ENCODE data around the gene GPR83.

GPR83 gene

GRCh38 chr11:94343495-94343894 lies 57.7 kb downstream of the GPR83 start:
- no peak for ATAC-seq
- TF ChIP-seq OSR1 (CRISPR knock-in tag; IDR thresholded peaks at IDR 0.05) (no peak), ZFP3 (CRISPR knock-in tag; IDR thresholded peaks at IDR 0.05) (no peak), GLIS3 (CRISPR knock-in tag; IDR thresholded peaks at IDR 0.05) (no peak)

GRCh38 chr11:94342250-94342649 lies 59.0 kb downstream of the GPR83 start:
- ATAC-seq = no peak
- TF ChIP-seq ZNF565 (CRISPR knock-in tag; conservative IDR thresholded peaks at IDR 0.05; ENCODE audit: low read depth) (no peak), OSR1 (CRISPR knock-in tag; IDR thresholded peaks at IDR 0.05) (no peak), CSDC2 (CRISPR knock-in tag; IDR thresholded peaks at IDR 0.05) (no peak), ZC3H10 (CRISPR knock-in tag; IDR thresholded peaks at IDR 0.05) (no peak), PPARA (CRISPR knock-in tag; IDR thresholded peaks at IDR 0.05; ENCODE audit: borderline replicate concordance) (no peak), TOX (CRISPR knock-in tag; IDR thresholded peaks at IDR 0.05; ENCODE audit: borderline replicate concordance) (no peak), TCF4 (CRISPR knock-in tag; IDR thresholded peaks at IDR 0.05; ENCODE audit: borderline replicate concordance) (no peak), PATZ1 (CRISPR knock-in tag; IDR thresholded peaks at IDR 0.05; ENCODE audit: borderline replicate concordance) (no peak), SNAI2 (CRISPR knock-in tag; IDR thresholded peaks at IDR 0.05) (no peak), GLIS3 (CRISPR knock-in tag; IDR thresholded peaks at IDR 0.05) (no peak), TSHZ2 (CRISPR knock-in tag; IDR thresholded peaks at IDR 0.05) (no peak), ZNF8 (CRISPR knock-in tag; IDR thresholded peaks at IDR 0.05) (no peak), ARNTL (CRISPR knock-in tag; IDR thresholded peaks at IDR 0.05; ENCODE audit: borderline replicate concordance, low read depth) (no peak), ESRRG (CRISPR knock-in tag; IDR thresholded peaks at IDR 0.05) (no peak), ISL1 (CRISPR knock-in tag; IDR thresholded peaks at IDR 0.05) (no peak), BACH2 (CRISPR knock-in tag; IDR thresholded peaks at IDR 0.05; ENCODE audit: borderline replicate concordance) (no peak), ZFP3 (CRISPR knock-in tag; IDR thresholded peaks at IDR 0.05) (no peak)
- TF ChIP-seq, protein P1, sequence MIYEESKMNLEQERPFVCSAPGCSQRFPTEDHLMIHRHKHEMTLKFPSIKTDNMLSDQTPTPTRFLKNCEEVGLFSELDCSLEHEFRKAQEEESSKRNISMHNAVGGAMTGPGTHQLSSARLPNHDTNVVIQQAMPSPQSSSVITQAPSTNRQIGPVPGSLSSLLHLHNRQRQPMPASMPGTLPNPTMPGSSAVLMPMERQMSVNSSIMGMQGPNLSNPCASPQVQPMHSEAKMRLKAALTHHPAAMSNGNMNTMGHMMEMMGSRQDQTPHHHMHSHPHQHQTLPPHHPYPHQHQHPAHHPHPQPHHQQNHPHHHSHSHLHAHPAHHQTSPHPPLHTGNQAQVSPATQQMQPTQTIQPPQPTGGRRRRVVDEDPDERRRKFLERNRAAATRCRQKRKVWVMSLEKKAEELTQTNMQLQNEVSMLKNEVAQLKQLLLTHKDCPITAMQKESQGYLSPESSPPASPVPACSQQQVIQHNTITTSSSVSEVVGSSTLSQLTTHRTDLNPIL (CRISPR knock-in tag; IDR thresholded peaks at IDR 0.05; ENCODE audit: low read depth) = no peak
- TF ChIP-seq, protein P2, sequence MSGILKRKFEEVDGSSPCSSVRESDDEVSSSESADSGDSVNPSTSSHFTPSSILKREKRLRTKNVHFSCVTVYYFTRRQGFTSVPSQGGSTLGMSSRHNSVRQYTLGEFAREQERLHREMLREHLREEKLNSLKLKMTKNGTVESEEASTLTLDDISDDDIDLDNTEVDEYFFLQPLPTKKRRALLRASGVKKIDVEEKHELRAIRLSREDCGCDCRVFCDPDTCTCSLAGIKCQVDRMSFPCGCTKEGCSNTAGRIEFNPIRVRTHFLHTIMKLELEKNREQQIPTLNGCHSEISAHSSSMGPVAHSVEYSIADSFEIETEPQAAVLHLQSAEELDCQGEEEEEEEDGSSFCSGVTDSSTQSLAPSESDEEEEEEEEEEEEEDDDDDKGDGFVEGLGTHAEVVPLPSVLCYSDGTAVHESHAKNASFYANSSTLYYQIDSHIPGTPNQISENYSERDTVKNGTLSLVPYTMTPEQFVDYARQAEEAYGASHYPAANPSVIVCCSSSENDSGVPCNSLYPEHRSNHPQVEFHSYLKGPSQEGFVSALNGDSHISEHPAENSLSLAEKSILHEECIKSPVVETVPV (CRISPR knock-in tag; IDR thresholded peaks at IDR 0.05) = no peak

GRCh38 chr11:94338651-94339050 lies 62.6 kb downstream of the GPR83 start:
- no peak for ATAC-seq
- TF ChIP-seq ZNF8 (CRISPR knock-in tag; IDR thresholded peaks at IDR 0.05) (no peak), CSDC2 (CRISPR knock-in tag; IDR thresholded peaks at IDR 0.05) (no peak), SNAI2 (CRISPR knock-in tag; IDR thresholded peaks at IDR 0.05) (no peak)

DNA sequence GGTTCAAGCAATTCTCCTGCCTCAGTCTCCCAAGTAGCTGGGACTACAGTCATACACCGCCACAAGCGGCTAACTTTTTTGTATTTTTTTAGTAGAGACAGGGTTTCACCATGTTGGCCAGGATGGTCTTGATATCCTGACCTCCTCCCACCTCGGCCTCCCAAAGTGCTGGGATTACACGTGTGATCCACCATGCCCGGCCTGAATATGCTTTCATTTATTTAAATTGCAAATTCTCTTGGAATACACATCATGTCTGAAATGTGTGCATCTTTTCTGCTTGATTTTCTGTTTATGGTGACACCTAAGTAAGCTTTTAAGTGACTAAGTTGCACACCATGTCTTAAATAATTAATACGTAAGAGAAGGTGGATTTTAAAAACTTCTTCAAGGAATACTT lies 65.2 kb downstream of the GPR83 start:
- no peak for ATAC-seq
- TF ChIP-seq PPARA (CRISPR knock-in tag; IDR thresholded peaks at IDR 0.05; ENCODE audit: borderline replicate concordance) (no peak), ARNTL (CRISPR knock-in tag; IDR thresholded peaks at IDR 0.05; ENCODE audit: borderline replicate concordance, low read depth) (no peak), PATZ1 (CRISPR knock-in tag; IDR thresholded peaks at IDR 0.05; ENCODE audit: borderline replicate concordance) (no peak), ZFP3 (CRISPR knock-in tag; IDR thresholded peaks at IDR 0.05) (no peak), OSR1 (CRISPR knock-in tag; IDR thresholded peaks at IDR 0.05) (no peak), CSDC2 (CRISPR knock-in tag; IDR thresholded peaks at IDR 0.05) (no peak), ISL1 (CRISPR knock-in tag; IDR thresholded peaks at IDR 0.05) (no peak), TSHZ2 (CRISPR knock-in tag; IDR thresholded peaks at IDR 0.05) (no peak), SNAI2 (CRISPR knock-in tag; IDR thresholded peaks at IDR 0.05) (no peak), GLIS3 (CRISPR knock-in tag; IDR thresholded peaks at IDR 0.05) (no peak), ZC3H10 (CRISPR knock-in tag; IDR thresholded peaks at IDR 0.05) (no peak), ZNF70 (CRISPR knock-in tag; IDR thresholded peaks at IDR 0.05) (no peak), ZNF8 (CRISPR knock-in tag; IDR thresholded peaks at IDR 0.05) (no peak), TOX (CRISPR knock-in tag; IDR thresholded peaks at IDR 0.05; ENCODE audit: borderline replicate concordance) (no peak), ZNF565 (CRISPR knock-in tag; conservative IDR thresholded peaks at IDR 0.05; ENCODE audit: low read depth) (no peak), TCF4 (CRISPR knock-in tag; IDR thresholded peaks at IDR 0.05; ENCODE audit: borderline replicate concordance) (no peak)
- TF ChIP-seq, protein P1 (CRISPR knock-in tag; IDR thresholded peaks at IDR 0.05; ENCODE audit: low read depth) = no peak
